A549 (cell line): Measurements from ENCODE around the gene USP44. TPM values are rescaled to one million over a fixed set of nuclear protein-coding genes. Genes with fewer than 3 reads are reported as not detected.

Source experiments
- ATAC-seq, 2 experiments: fragments of 200-7000 bp in 1 of 2; fragments of >200 bp in 1 of 2; cut with Nextera tagmentation in 1 of 2; cut with Tn5 transposase in 1 of 2; 3 replicates each; pipeline versions ENCODE4 v1.8.0 to v1.9.1; 2018 to 2020; ENCODE audit warnings: mild to moderate bottlenecking in 1 of 2, moderate library complexity in 1 of 2
- CTCF ChIA-PET: fragments of 300-600 bp; sonication (Branson Sonifier 250); formaldehyde crosslinking; extraction: SDS; loops from one replicate; lab custom pipeline; 2021; ENCODE audit warnings: antibody characterized with exemption, inconsistent platforms; lab: Yijun Ruan, JAX
- POLR2A ChIA-PET: fragments of 350-600 bp; formaldehyde crosslinking; extraction: SDS; loops from one replicate; lab custom pipeline; 2021; ENCODE audit warnings: antibody characterized with exemption, inconsistent platforms; lab: Yijun Ruan, JAX
- DNase-seq, 2 experiments: peaks; one replicate each; pipeline versions ENCODE4 v3.0.0 to v3.0.0-alpha.2; 2011 to 2016; ENCODE audit warnings: low read depth in 1 of 2, low spot score in 1 of 2
- FAIRE-seq: peaks from 2 replicates; lab custom pipeline; 2011; peaks lifted over from hg19 to GRCh38; lab: Jason Lieb, UNC
- H3K27ac ChIP-seq, 2 experiments: fragments of >200 bp; sonication (Bioruptor Twin); formaldehyde crosslinking; 3 replicates each; pipeline ENCODE4 v1.5.1; 2016 to 2017
- H3K4me1 ChIP-seq: fragments of >200 bp; sonication (Bioruptor Twin); formaldehyde crosslinking; 3 replicates; pipeline ENCODE4 v1.6.1; 2016
- H3K4me2 ChIP-seq: fragments of >200 bp; sonication (Bioruptor Twin); formaldehyde crosslinking; 3 replicates; pipeline ENCODE4 v1.6.1; 2016
- H3K4me3 ChIP-seq: fragments of >200 bp; sonication (Bioruptor Twin); formaldehyde crosslinking; 3 replicates; pipeline ENCODE4 v1.5.1; 2016
- H3K9me3 ChIP-seq: fragments of >200 bp; sonication (Bioruptor Twin); formaldehyde crosslinking; 3 replicates; pipeline ENCODE4 v1.6.1; 2016
- CEBPB ChIP-seq, 2 experiments: fragments of >200 bp in 1 of 2; sonication (Bioruptor Twin) in 1 of 2; formaldehyde crosslinking in 1 of 2; IDR thresholded peaks; 2 replicates each; pipeline ENCODE4 v1.6.1; 2012 to 2016
- EHF ChIP-seq: fragments of 250-450 bp; sonication (Bioruptor Pico); IDR thresholded peaks from 2 replicates; pipeline ENCODE4 v1.5.0; 2020; ENCODE audit warnings: mild to moderate bottlenecking
- EP300 ChIP-seq, 2 experiments: fragments of >200 bp; sonication (Bioruptor Twin); formaldehyde crosslinking; IDR thresholded peaks; 2 replicates in 1 of 2; 3 replicates in 1 of 2; pipeline ENCODE4 v1.6.1; 2016 to 2017
- ESRRA ChIP-seq: fragments of 150-350 bp; IDR thresholded peaks from 2 replicates; pipeline ENCODE4 v1.6.1; 2014; ENCODE audit warnings: mild to moderate bottlenecking, low read length, borderline replicate concordance
- GATA3 ChIP-seq: IDR thresholded peaks from 2 replicates; pipeline ENCODE4 v1.6.1; 2012; ENCODE audit warnings: borderline replicate concordance
- HDAC2 ChIP-seq: fragments of 200-600 bp; sonication (generic); IDR thresholded peaks from 2 replicates; pipeline ENCODE4 v1.6.1; 2016
- HMGXB4 ChIP-seq: fragments of 250-450 bp; sonication (Bioruptor Pico); IDR thresholded peaks from 2 replicates; pipeline ENCODE4 v1.5.0; 2021; ENCODE audit warnings: mild to moderate bottlenecking, moderate library complexity, borderline replicate concordance
- HOXA7 ChIP-seq: fragments of 250-450 bp; sonication (Bioruptor Pico); IDR thresholded peaks from 2 replicates; pipeline ENCODE4 v1.5.0; 2020; ENCODE audit warnings: mild to moderate bottlenecking, moderate library complexity
- JUN ChIP-seq, 2 experiments: fragments of >200 bp; sonication (Bioruptor Twin); formaldehyde crosslinking; IDR thresholded peaks; 2 replicates in 1 of 2; 3 replicates in 1 of 2; pipeline ENCODE4 v1.6.1; 2016 to 2017
- JUNB ChIP-seq: fragments of >200 bp; sonication (Bioruptor Twin); formaldehyde crosslinking; IDR thresholded peaks from 2 replicates; pipeline ENCODE4 v1.6.1; 2016
- KDM1A ChIP-seq: fragments of 200-600 bp; sonication (generic); IDR thresholded peaks from 2 replicates; pipeline ENCODE4 v1.6.1; 2016; ENCODE audit warnings: low read depth, mild to moderate bottlenecking
- MYC ChIP-seq: IDR thresholded peaks from 2 replicates; pipeline ENCODE4 v1.6.1; 2012; ENCODE audit warnings: mild to moderate bottlenecking, inconsistent platforms, low read length, improper control_type of control experiment, borderline replicate concordance
- NFE2L2 ChIP-seq: fragments of 150-350 bp; conservative IDR thresholded peaks from 2 replicates; pipeline ENCODE4 v1.6.1; 2014; ENCODE audit warnings: low read length
- POLR2A ChIP-seq: IDR thresholded peaks from 2 replicates; pipeline ENCODE4 v1.6.1; 2012; ENCODE audit warnings: mild to moderate bottlenecking, low read length
- POLR2AphosphoS2 ChIP-seq: conservative IDR thresholded peaks from 2 replicates; pipeline ENCODE4 v1.6.1; 2012; ENCODE audit warnings: low read length, improper control_type of control experiment, inconsistent platforms
- RAD21 ChIP-seq, 2 experiments: fragments of >200 bp in 1 of 2; sonication (Bioruptor Twin) in 1 of 2; formaldehyde crosslinking in 1 of 2; IDR thresholded peaks in 1 of 2; conservative IDR thresholded peaks in 1 of 2; 2 replicates in 1 of 2; 3 replicates in 1 of 2; pipeline ENCODE4 v1.6.1; 2012 to 2018; ENCODE audit warnings: inconsistent platforms in 1 of 2
- RARB ChIP-seq: fragments of 250-450 bp; sonication (Bioruptor Pico); IDR thresholded peaks from 2 replicates; pipeline ENCODE4 v1.8.0; 2021; ENCODE audit warnings: mild to moderate bottlenecking, moderate library complexity
- SMC3 ChIP-seq: fragments of >200 bp; sonication (Bioruptor Twin); formaldehyde crosslinking; IDR thresholded peaks from 3 replicates; pipeline ENCODE4 v1.6.1; 2018; ENCODE audit warnings: inconsistent platforms
- SREBF2 ChIP-seq: fragments of 450-650 bp; IDR thresholded peaks from 2 replicates; pipeline ENCODE4 v1.6.1; 2014; ENCODE audit warnings: mild to moderate bottlenecking, moderate library complexity
- ZC3H11A ChIP-seq: fragments of 450-650 bp; IDR thresholded peaks from 2 replicates; pipeline ENCODE4 v1.6.1; 2014; ENCODE audit warnings: antibody characterized with exemption, mild to moderate bottlenecking
- WGBS: methylation state at CpG from one replicate; pipeline ENCODE4 v1.1.6; 2017; ENCODE audit errors: missing lambda C conversion rate; 5-methylcytosine and 5-hydroxymethylcytosine counted together
- polyA plus RNA-seq, 4 experiments: library from polyadenylated mRNA; depleted of rRNA in 3 of 4; stranded (reverse); fragments of >200 nt; fragmentation: RNase III in 1 of 4; extraction: RNeasy Plus Mini Kit Qiagen cat#74134 plus additional on column Dnase treatment in 1 of 4; gene quantifications; 2 replicates in 3 of 4; 3 replicates in 1 of 4; pipeline ENCODE4 v1.2.3, GENCODE V29; 2011 to 2017
- TF ChIP-seq, protein P1 (sequence below): fragments of >200 bp; sonication (Bioruptor Twin); formaldehyde crosslinking; IDR thresholded peaks from 2 replicates; pipeline ENCODE4 v1.6.1; 2016
- TF ChIP-seq, protein P2 (sequence below): fragments of >200 bp; sonication (Bioruptor Twin); formaldehyde crosslinking; IDR thresholded peaks from 3 replicates; pipeline ENCODE4 v1.5.1; 2016
- TF ChIP-seq, protein P3 (sequence below): IDR thresholded peaks from 2 replicates; pipeline ENCODE4 v1.6.1; 2012

The USP44 gene
- polyA plus RNA-seq, 2 of the 4 experiments (the other 2 are of a cell fraction), result 0.59 to 3.1 TPM

DNA sequence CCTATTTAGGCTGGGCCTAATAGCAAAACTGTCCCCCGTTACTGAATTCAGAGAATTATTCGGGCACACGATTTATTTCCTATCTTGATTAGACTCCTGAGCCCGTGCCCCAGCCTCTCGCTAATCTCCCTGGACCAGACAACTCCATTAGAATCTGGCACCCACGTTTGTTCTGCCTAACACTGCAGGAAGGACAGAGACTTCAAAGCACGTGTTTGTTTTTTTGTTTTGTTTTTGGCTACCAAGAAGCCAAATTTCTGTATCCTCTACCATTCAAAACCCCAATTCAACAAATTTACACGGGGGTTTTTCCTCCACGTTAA is 4.8 kb downstream of the USP44 start (continued):
- no peak for TF ChIP-seq HMGXB4 (CRISPR knock-in tag)

DNA sequence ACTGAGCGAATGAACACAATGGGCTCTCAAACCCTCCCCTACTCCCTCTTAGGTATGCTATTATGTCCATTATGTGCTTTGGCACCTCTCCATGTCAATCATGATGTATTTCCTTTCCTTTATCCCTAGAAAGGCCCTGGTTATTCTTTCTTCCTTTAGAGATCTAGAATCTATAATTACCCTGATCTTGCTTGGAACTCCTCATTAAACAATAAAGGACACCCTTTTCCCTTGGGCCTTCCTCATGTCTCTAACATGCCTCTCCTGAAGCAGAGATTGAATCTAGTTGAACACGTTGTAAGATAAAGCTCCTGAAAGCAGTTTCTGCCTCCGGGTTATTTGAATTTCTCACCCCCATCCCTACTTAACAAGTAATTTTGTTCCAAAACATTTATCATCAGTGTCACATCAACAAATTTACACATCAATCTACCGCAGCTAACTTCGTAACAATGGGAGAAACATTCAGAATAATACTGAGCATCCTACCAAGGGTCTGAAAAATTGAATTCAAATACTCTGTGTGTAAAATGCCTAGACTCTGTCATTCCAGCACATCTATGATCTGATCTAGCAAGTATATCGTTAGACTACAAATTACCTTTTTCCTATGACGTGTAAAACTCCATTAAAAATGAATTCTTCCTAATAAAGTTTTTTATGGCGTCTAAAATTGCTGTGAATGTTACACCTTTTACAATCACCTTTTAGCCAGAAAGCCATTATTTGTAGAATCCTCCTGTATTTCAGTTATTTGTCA is 5.4 kb downstream of the USP44 start:
- no peak overlapping the region for H3K27ac ChIP-seq
- WGBS, result 81% methylated on average over 8 of the region's 8 CpGs
- no peak for TF ChIP-seq RARB (CRISPR knock-in tag)
- no peak for TF ChIP-seq HOXA7 (CRISPR knock-in tag)
- TF ChIP-seq, protein P1, sequence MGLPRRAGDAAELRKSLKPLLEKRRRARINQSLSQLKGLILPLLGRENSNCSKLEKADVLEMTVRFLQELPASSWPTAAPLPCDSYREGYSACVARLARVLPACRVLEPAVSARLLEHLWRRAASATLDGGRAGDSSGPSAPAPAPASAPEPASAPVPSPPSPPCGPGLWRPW, result no peak
- no peak for TF ChIP-seq NFE2L2
- TF ChIP-seq GATA3, result no peak
- TF ChIP-seq RAD21 (conservative IDR thresholded peaks at IDR 0.05 in 1 of 2, IDR thresholded peaks at IDR 0.05 in 1 of 2), result no peak
- no peak for TF ChIP-seq POLR2A
- TF ChIP-seq SMC3, result no peak
- no peak for TF ChIP-seq EP300 (IDR thresholded peaks at IDR 0.05)
- TF ChIP-seq, all 56 proteins: peak for 0
- DNase-seq (no peak), ATAC-seq (no peak), FAIRE-seq (no peak)
- Histone ChIP-seq H3K4me3 (no peak overlapping the region), H3K4me2 (no peak overlapping the region), H3K4me1 (no peaks in the 10 kb centered on the region), H3K9me3 (peaks cover 11% of the 10 kb centered on the region)
- POLR2A ChIA-PET, result no interaction called here
- CTCF ChIA-PET, result no interaction called here

GRCh38 chr12:95545303-95545702 is 6.0 kb downstream of the USP44 start:
- no peak for ATAC-seq
- Histone ChIP-seq H3K4me1 (no peaks in the 10 kb centered on the region), H3K4me2 (no peak overlapping the region), H3K4me3 (no peak overlapping the region), H3K27ac (no peak overlapping the region), H3K9me3 (peaks cover 11% of the 10 kb centered on the region)
- no peak for DNase-seq
- TF ChIP-seq POLR2AphosphoS2, result no peak
- ChIA-PET POLR2A (no interaction called here), CTCF (interaction anchor here (1.3 kb wide), 1 partner anchor 30 kb away, joined by 3 read pairs; no protein-coding TSS in a partner anchor)
- 76% methylated on average over 4 of the region's 4 CpGs for WGBS
- FAIRE-seq, result no peak

GRCh38 chr12:95544756-95545155 is 6.5 kb downstream of the USP44 start:
- WGBS, result 37% methylated on average over 3 of the region's 3 CpGs
- no peak for FAIRE-seq
- no peak for ATAC-seq
- no peak for DNase-seq
- ChIA-PET POLR2A (no interaction called here), CTCF (interaction anchor here (1.3 to 2.0 kb wide), 2 partner anchors 10 to 31 kb away, joined by 3 to 12 read pairs; no protein-coding TSS in a partner anchor)
- H3K4me2 ChIP-seq, result no peak overlapping the region
- H3K9me3 ChIP-seq, result peaks cover 9% of the 10 kb centered on the region
- TF ChIP-seq ZC3H11A (no peak), RAD21 (conservative IDR thresholded peaks at IDR 0.05 in 1 of 2, IDR thresholded peaks at IDR 0.05 in 1 of 2) (no peak), ESRRA (no peak), KDM1A (no peak), EHF (no peak), CEBPB (IDR thresholded peaks at IDR 0.05) (no peak), HDAC2 (no peak), JUNB (no peak), JUN (IDR thresholded peaks at IDR 0.05) (no peak), SREBF2 (no peak), MYC (no peak)
- TF ChIP-seq, protein P2, sequence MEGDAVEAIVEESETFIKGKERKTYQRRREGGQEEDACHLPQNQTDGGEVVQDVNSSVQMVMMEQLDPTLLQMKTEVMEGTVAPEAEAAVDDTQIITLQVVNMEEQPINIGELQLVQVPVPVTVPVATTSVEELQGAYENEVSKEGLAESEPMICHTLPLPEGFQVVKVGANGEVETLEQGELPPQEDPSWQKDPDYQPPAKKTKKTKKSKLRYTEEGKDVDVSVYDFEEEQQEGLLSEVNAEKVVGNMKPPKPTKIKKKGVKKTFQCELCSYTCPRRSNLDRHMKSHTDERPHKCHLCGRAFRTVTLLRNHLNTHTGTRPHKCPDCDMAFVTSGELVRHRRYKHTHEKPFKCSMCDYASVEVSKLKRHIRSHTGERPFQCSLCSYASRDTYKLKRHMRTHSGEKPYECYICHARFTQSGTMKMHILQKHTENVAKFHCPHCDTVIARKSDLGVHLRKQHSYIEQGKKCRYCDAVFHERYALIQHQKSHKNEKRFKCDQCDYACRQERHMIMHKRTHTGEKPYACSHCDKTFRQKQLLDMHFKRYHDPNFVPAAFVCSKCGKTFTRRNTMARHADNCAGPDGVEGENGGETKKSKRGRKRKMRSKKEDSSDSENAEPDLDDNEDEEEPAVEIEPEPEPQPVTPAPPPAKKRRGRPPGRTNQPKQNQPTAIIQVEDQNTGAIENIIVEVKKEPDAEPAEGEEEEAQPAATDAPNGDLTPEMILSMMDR, result no peak
- TF ChIP-seq, protein P3, sequence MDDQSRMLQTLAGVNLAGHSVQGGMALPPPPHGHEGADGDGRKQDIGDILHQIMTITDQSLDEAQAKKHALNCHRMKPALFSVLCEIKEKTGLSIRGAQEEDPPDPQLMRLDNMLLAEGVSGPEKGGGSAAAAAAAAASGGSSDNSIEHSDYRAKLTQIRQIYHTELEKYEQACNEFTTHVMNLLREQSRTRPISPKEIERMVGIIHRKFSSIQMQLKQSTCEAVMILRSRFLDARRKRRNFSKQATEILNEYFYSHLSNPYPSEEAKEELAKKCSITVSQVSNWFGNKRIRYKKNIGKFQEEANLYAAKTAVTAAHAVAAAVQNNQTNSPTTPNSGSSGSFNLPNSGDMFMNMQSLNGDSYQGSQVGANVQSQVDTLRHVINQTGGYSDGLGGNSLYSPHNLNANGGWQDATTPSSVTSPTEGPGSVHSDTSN, result no peak
- TF ChIP-seq, protein P1, result no peak
- no peaks in the 10 kb centered on the region for H3K4me1 ChIP-seq
- H3K27ac ChIP-seq, result no peak overlapping the region
- no peak overlapping the region for H3K4me3 ChIP-seq
